Spleen (tissue), 11 donors: ENCODE measurements around the gene NCOR2. TPM values are rescaled to one million over a fixed set of nuclear protein-coding genes. Genes with fewer than 3 reads are reported as not detected.

Experiments used
- DNase-seq: peaks from one replicate; pipeline ENCODE4 v3.0.0-alpha.2; 2020
- H3K27ac ChIP-seq, 8 donors: fragments of 200-600 bp; sonication (generic) in 7 of 8; 1 replicate in 4 of 8; 2 replicates in 4 of 8; pipeline versions ENCODE4 v1.5.0 to v1.8.0; 2016 to 2021; ENCODE audit warnings: inconsistent platforms in 4 of 8, mild to moderate bottlenecking in 4 of 8, moderate library complexity in 1 of 8
- H3K27me3 ChIP-seq, 7 donors: fragments of 200-600 bp; sonication (generic) in 6 of 7; replicated peaks in 1 of 7; 1 replicate in 4 of 7; 2 replicates in 3 of 7; pipeline versions ENCODE4 v1.5.0 to v1.8.0; 2016 to 2021; ENCODE audit warnings: inconsistent platforms in 3 of 7, mild to moderate bottlenecking in 1 of 7
- H3K36me3 ChIP-seq, 6 donors: fragments of 200-600 bp; sonication (generic) in 5 of 6; 1 replicate in 4 of 6; 2 replicates in 2 of 6; pipeline versions ENCODE4 v1.5.0 to v1.8.0; 2016 to 2021; ENCODE audit warnings: inconsistent platforms in 2 of 6
- H3K4me1 ChIP-seq, 6 donors: fragments of 200-600 bp; sonication (generic) in 5 of 6; 1 replicate in 3 of 6; 2 replicates in 3 of 6; pipeline versions ENCODE4 v1.5.0 to v1.8.0; 2016 to 2021; ENCODE audit warnings: inconsistent platforms in 3 of 6
- H3K4me3 ChIP-seq, 8 donors: fragments of 200-600 bp; sonication (generic) in 7 of 8; 1 replicate in 4 of 8; 2 replicates in 4 of 8; pipeline versions ENCODE4 v1.5.0 to v1.8.0; 2016 to 2021; ENCODE audit warnings: inconsistent platforms in 4 of 8, mild to moderate bottlenecking in 4 of 8, moderate library complexity in 2 of 8
- H3K9me3 ChIP-seq, 8 donors: fragments of 200-600 bp; sonication (generic) in 7 of 8; 1 replicate in 4 of 8; 2 replicates in 4 of 8; pipeline versions ENCODE4 v1.5.0 to v1.8.0; 2016 to 2021; ENCODE audit warnings: inconsistent platforms in 4 of 8
- CTCF ChIP-seq, 11 experiments: fragments of 200-600 bp in 7 of 11; fragments of 450-650 bp in 4 of 11; sonication (generic) in 4 of 11; IDR thresholded peaks in 8 of 11; conservative IDR thresholded peaks in 3 of 11; 1 replicate in 7 of 11; 2 replicates in 4 of 11; pipeline versions ENCODE4 v1.4.0 to v1.8.0; 2016 to 2021; ENCODE audit warnings: antibody characterized with exemption in 11 of 11, inconsistent platforms in 4 of 11, mild to moderate bottlenecking in 1 of 11
- POLR2A ChIP-seq, 3 donors: fragments of 450-650 bp; IDR thresholded peaks; one replicate each; pipeline ENCODE4 v1.5.1; 2017; ENCODE audit warnings: antibody characterized with exemption in 3 of 3, mild to moderate bottlenecking in 1 of 3
- POLR2AphosphoS5 ChIP-seq, 3 donors: sonication (generic); formaldehyde crosslinking; IDR thresholded peaks; one replicate each; pipeline ENCODE4 v1.5.1; 2017; ENCODE audit warnings: antibody characterized with exemption in 3 of 3
- WGBS, 5 donors: extraction: QIAGEN DNeasy Blood & Tissue Kit in 3 of 5; methylation state at CpG; one replicate each; pipeline versions ENCODE4 v1.1.5 to v1.1.7; 2013 to 2018; 5-methylcytosine and 5-hydroxymethylcytosine counted together
- intact Hi-C: fragments of 100-400 bp; cut with DNase I; formaldehyde crosslinking; loops from one replicate; pipeline ENCODE4 v1.15.0; 2023; ENCODE audit warnings: low total_unique reads
- polyA plus RNA-seq, 3 donors: library from polyadenylated mRNA; stranded (reverse); fragments of 200-250 nt; gene quantifications; one replicate each; pipeline ENCODE4 v1.2.1, GENCODE V29; 2013
- total RNA-seq, 7 donors: library from RNA; depleted of rRNA in 3 of 7; stranded (reverse); fragments of >200 nt in 3 of 7; fragmentation: NEBNext Ultra II Directional in 4 of 7; extraction: Animal tissue kit (Norgen Biotek cat#: 25700) in 4 of 7; gene quantifications; one replicate each; pipeline versions ENCODE4 v1.1.0 to v1.2.1, GENCODE V29; 2016 to 2021
- donor health status: healthy with polysubstance abuse.
- donor health status: DM: no; HTN: no; CAD: no; lungs with moderate emphysema.
- donor health status: DM: no; HTN: no; CAD: no.
- donor health status: Bipolar disorder and iron deficiency.
- donor health status: healthy.
- donor health status: DM: no; HTN: no; CAD: no.
- donor health status: DM: yes; HTN: yes; CAD: no.

NCOR2 gene
- total and polyA plus RNA-seq, 10 donors, result 13.2 to 236 (median 157) TPM

GRCh38 chr12:124564232-124564958 lies 3.0 kb downstream of the NCOR2 start:
- Histone ChIP-seq H3K27ac (no peak overlapping the region), H3K36me3 (peaks cover 0 to 14% (median 0%) of the 10 kb centered on the region in 6 donors)

GRCh38 chr12:124563809-124564208 lies 3.6 kb downstream of the NCOR2 start:
- intact Hi-C loops, result loop anchor here (10.0 kb wide), 1 partner anchor 201 kb away; no protein-coding TSS in a partner anchor
- no peak for TF ChIP-seq CTCF (IDR thresholded peaks at IDR 0.05 in 8 of 11, conservative IDR thresholded peaks at IDR 0.05 in 3 of 11)
- no peak for TF ChIP-seq POLR2AphosphoS5 (IDR thresholded peaks at IDR 0.05)

More at GRCh38 chr12:124564232-124564958, 3.0 kb downstream of the NCOR2 start:
- Histone ChIP-seq H3K4me3 (peak overlapping the region in 2 of 8 donors; percentile 98 to 99), H3K9me3 (peaks cover 0 to 3% (median 0%) of the 10 kb centered on the region in 8 donors), H3K4me1 (peaks cover 43 to 88% (median 76%) of the 10 kb centered on the region in 6 donors), H3K27me3 (no peaks in the 10 kb centered on the region)
- WGBS, 5 donors, result 31 to 43% (median 34%) methylated on average over 19 of the region's 19 CpGs
- intact Hi-C loops, result loop anchor here (10.0 kb wide), 1 partner anchor 200 kb away; no protein-coding TSS in a partner anchor
- no peak for TF ChIP-seq POLR2AphosphoS5 (IDR thresholded peaks at IDR 0.05)
- no peak for TF ChIP-seq POLR2A (IDR thresholded peaks at IDR 0.05)
- no peak for TF ChIP-seq CTCF (IDR thresholded peaks at IDR 0.05 in 8 of 11, conservative IDR thresholded peaks at IDR 0.05 in 3 of 11)
- DNase-seq, result no peak

GRCh38 chr12:124563401-124563800 lies 4.0 kb downstream of the NCOR2 start:
- H3K27ac ChIP-seq, result no peak overlapping the region
- peaks cover 0 to 3% (median 0%) of the 10 kb centered on the region in 8 donors for H3K9me3 ChIP-seq
- DNase-seq, result no peak
- intact Hi-C loops, result loop anchor here (10.0 kb wide), 1 partner anchor 201 kb away; no protein-coding TSS in a partner anchor
- 87 to 94% (median 91%) methylated on average over 11 of the region's 11 CpGs for WGBS, 5 donors
- no peak for TF ChIP-seq POLR2AphosphoS5 (IDR thresholded peaks at IDR 0.05)
- TF ChIP-seq CTCF (IDR thresholded peaks at IDR 0.05 in 8 of 11, conservative IDR thresholded peaks at IDR 0.05 in 3 of 11), result no peak
- no peak for TF ChIP-seq POLR2A (IDR thresholded peaks at IDR 0.05)
- H3K4me3 ChIP-seq, result no peak overlapping the region
- peaks cover 40 to 88% (median 70%) of the 10 kb centered on the region in 6 donors for H3K4me1 ChIP-seq
- H3K36me3 ChIP-seq, result peaks cover 0 to 23% (median 0%) of the 10 kb centered on the region in 6 donors
- no peaks in the 10 kb centered on the region for H3K27me3 ChIP-seq

More at GRCh38 chr12:124563809-124564208, 3.6 kb downstream of the NCOR2 start:
- Histone ChIP-seq H3K27me3 (no peaks in the 10 kb centered on the region), H3K9me3 (peaks cover 0 to 3% (median 0%) of the 10 kb centered on the region in 8 donors), H3K36me3 (peaks cover 0 to 19% (median 0%) of the 10 kb centered on the region in 6 donors), H3K27ac (no peak overlapping the region), H3K4me1 (peaks cover 41 to 88% (median 73%) of the 10 kb centered on the region in 6 donors), H3K4me3 (no peak overlapping the region)
- DNase-seq, result no peak
- WGBS, 5 donors, result 89 to 93% (median 90%) methylated on average over 10 of the region's 10 CpGs

GRCh38 chr12:124562796-124563181 lies 4.6 kb downstream of the NCOR2 start:
- DNase-seq, result no peak
- intact Hi-C loops, result loop anchor here (10.0 kb wide), 1 partner anchor 202 kb away; no protein-coding TSS in a partner anchor
- Histone ChIP-seq H3K9me3 (peaks cover 0 to 3% (median 0%) of the 10 kb centered on the region in 8 donors), H3K4me3 (no peak overlapping the region), H3K4me1 (peaks cover 34 to 88% (median 70%) of the 10 kb centered on the region in 6 donors), H3K27me3 (no peaks in the 10 kb centered on the region), H3K36me3 (peaks cover 0 to 30% (median 0%) of the 10 kb centered on the region in 6 donors), H3K27ac (no peak overlapping the region)
- TF ChIP-seq POLR2AphosphoS5 (IDR thresholded peaks at IDR 0.05) (no peak), CTCF (IDR thresholded peaks at IDR 0.05 in 8 of 11, conservative IDR thresholded peaks at IDR 0.05 in 3 of 11) (no peak), POLR2A (IDR thresholded peaks at IDR 0.05) (no peak)
- WGBS, 5 donors, result 71 to 93% (median 83%) methylated on average over 4 of the region's 4 CpGs
